HepG2 (cell line): Measurements from ENCODE around the gene HSD17B2. TPM values are rescaled to one million over a fixed set of nuclear protein-coding genes. Genes with fewer than 3 reads are reported as not detected.

Experiments used
- ARHGAP35 ChIP-seq: sonication (generic); formaldehyde crosslinking; IDR thresholded peaks from 2 replicates; pipeline ENCODE4 v1.9.0; 2022; ENCODE audit warnings: mild to moderate bottlenecking, inconsistent platforms, moderate library complexity, missing genetic modification reagents, borderline replicate concordance
- BCL6 ChIP-seq: IDR thresholded peaks from 2 replicates; pipeline ENCODE4 v1.6.1; 2016; ENCODE audit warnings: missing genetic modification reagents, missing compliant biosample characterization
- CREBL2 ChIP-seq: sonication (generic); formaldehyde crosslinking; IDR thresholded peaks from 2 replicates; pipeline ENCODE4 v1.8.1; 2023; ENCODE audit warnings: missing genetic modification reagents, mild to moderate bottlenecking, borderline replicate concordance
- GATAD2A ChIP-seq: IDR thresholded peaks from 2 replicates; pipeline ENCODE4 v1.6.1; 2016
- HMG20A ChIP-seq: IDR thresholded peaks from 2 replicates; pipeline ENCODE4 v1.6.1; 2016; ENCODE audit warnings: borderline replicate concordance
- HNRNPL ChIP-seq: fragments of 200-400 bp; formaldehyde crosslinking; IDR thresholded peaks from 2 replicates; pipeline ENCODE4 v1.6.1; 2017; ENCODE audit warnings: mild to moderate bottlenecking, low read depth, low read length
- IRF2 ChIP-seq: IDR thresholded peaks from 2 replicates; pipeline ENCODE4 v1.6.1; 2018; ENCODE audit warnings: missing genetic modification reagents, missing compliant biosample characterization
- KDM6A ChIP-seq: IDR thresholded peaks from 2 replicates; pipeline ENCODE4 v1.6.1; 2016; ENCODE audit warnings: low read depth
- KLF16 ChIP-seq, 2 experiments: sonication (generic) in 1 of 2; formaldehyde crosslinking in 1 of 2; IDR thresholded peaks; 2 replicates each; pipeline versions ENCODE4 v1.6.1 to v1.8.0; 2016 to 2023; ENCODE audit warnings: missing genetic modification reagents in 2 of 2, missing compliant biosample characterization in 1 of 2
- KMT2A ChIP-seq: sonication (generic); formaldehyde crosslinking; IDR thresholded peaks from 2 replicates; pipeline ENCODE4 v1.4.0; 2020; ENCODE audit warnings: missing genetic modification reagents
- MAFF ChIP-seq: IDR thresholded peaks from 2 replicates; pipeline ENCODE4 v1.6.1; 2011; ENCODE audit warnings: low read depth, low read length, improper control_type of control experiment
- MIXL1 ChIP-seq: IDR thresholded peaks from 2 replicates; pipeline ENCODE4 v1.6.1; 2016
- PATZ1 ChIP-seq: sonication (generic); formaldehyde crosslinking; IDR thresholded peaks from 2 replicates; pipeline ENCODE4 v1.4.0; 2020; ENCODE audit warnings: missing genetic modification reagents
- SNAPC2 ChIP-seq: sonication (generic); formaldehyde crosslinking; IDR thresholded peaks from 2 replicates; pipeline ENCODE4 v1.8.1; 2022; ENCODE audit warnings: mild to moderate bottlenecking, missing genetic modification reagents
- ZFP82 ChIP-seq: sonication (generic); formaldehyde crosslinking; IDR thresholded peaks from 2 replicates; pipeline ENCODE4 v1.5.1; 2020; ENCODE audit warnings: mild to moderate bottlenecking, missing genetic modification reagents, borderline replicate concordance
- ZNF10 ChIP-seq: sonication (generic); formaldehyde crosslinking; IDR thresholded peaks from 2 replicates; pipeline ENCODE4 v1.4.0; 2020; ENCODE audit warnings: mild to moderate bottlenecking, low read depth, missing genetic modification reagents, borderline replicate concordance
- ZNF274 ChIP-seq: sonication (generic); formaldehyde crosslinking; IDR thresholded peaks from 2 replicates; pipeline ENCODE4 v1.5.1; 2020; ENCODE audit warnings: mild to moderate bottlenecking, missing genetic modification reagents
- ZNF275 ChIP-seq: sonication (generic); formaldehyde crosslinking; IDR thresholded peaks from 2 replicates; pipeline ENCODE4 v1.8.0; 2022; ENCODE audit warnings: missing genetic modification reagents, mild to moderate bottlenecking, inconsistent platforms, borderline replicate concordance
- ZNF33B ChIP-seq: sonication (generic); formaldehyde crosslinking; IDR thresholded peaks from 2 replicates; pipeline ENCODE4 v1.5.1; 2020; ENCODE audit warnings: mild to moderate bottlenecking, missing genetic modification reagents
- ZNF431 ChIP-seq: sonication (generic); formaldehyde crosslinking; IDR thresholded peaks from 2 replicates; pipeline ENCODE4 v1.9.0; 2022; ENCODE audit warnings: missing genetic modification reagents, low read depth, mild to moderate bottlenecking, borderline replicate concordance
- ZNF460 ChIP-seq: sonication (generic); formaldehyde crosslinking; IDR thresholded peaks from 2 replicates; pipeline ENCODE4 v1.5.1; 2020; ENCODE audit warnings: missing genetic modification reagents, mild to moderate bottlenecking, borderline replicate concordance
- ZNF547 ChIP-seq: sonication (generic); formaldehyde crosslinking; IDR thresholded peaks from 2 replicates; pipeline ENCODE4 v1.5.1; 2020; ENCODE audit warnings: mild to moderate bottlenecking, missing genetic modification reagents
- ZNF710 ChIP-seq: sonication (generic); formaldehyde crosslinking; IDR thresholded peaks from 2 replicates; pipeline ENCODE4 v1.5.0; 2020; ENCODE audit warnings: mild to moderate bottlenecking, missing genetic modification reagents, borderline replicate concordance
- ZNF841 ChIP-seq: sonication (generic); formaldehyde crosslinking; IDR thresholded peaks from 2 replicates; pipeline ENCODE4 v1.8.1; 2023; ENCODE audit warnings: missing genetic modification reagents, borderline replicate concordance
- ZSCAN21 ChIP-seq: sonication (generic); formaldehyde crosslinking; IDR thresholded peaks from 2 replicates; pipeline ENCODE4 v1.8.0; 2022; ENCODE audit warnings: mild to moderate bottlenecking, missing genetic modification reagents, moderate library complexity, borderline replicate concordance
- polyA plus RNA-seq, 8 experiments: library from polyadenylated mRNA; depleted of rRNA in 3 of 8; stranded (reverse) in 7 of 8; unstranded in 1 of 8; fragments of >200 nt; fragmentation: Illumina TruSeq in 4 of 8; extraction: Trizol in 4 of 8; gene quantifications; 2 replicates each; pipeline versions ENCODE4 v1.2.1 to v1.2.3, GENCODE V29; 2011 to 2016; ENCODE audit warnings: low read depth in 4 of 8, missing spikeins in 1 of 8, mixed read lengths in 1 of 8; ENCODE audit not compliant: insufficient read depth in 1 of 8
- total RNA-seq, 5 experiments: library from RNA; depleted of rRNA; stranded (reverse); fragments of >200 nt; fragmentation: Illumina TruSeq; extraction: Trizol; gene quantifications; 2 replicates each; pipeline ENCODE4 v1.2.3, GENCODE V29; 2016; ENCODE audit warnings: low read depth in 1 of 5

HSD17B2 gene
- total and polyA plus RNA-seq, 2 of the 13 experiments (the other 11 are each of a cell fraction or from before 2014, with no cell fraction given): 26.3 to 69.3 TPM

GRCh38 chr16:82082543-82083244, 47.6 kb downstream of the HSD17B2 start (continued):
- TF ChIP-seq ZNF274 (no peak), PATZ1 (CRISPR knock-in tag) (peak; percentile 67), KDM6A (CRISPR knock-in tag) (peak; percentile 80), HNRNPL (no peak), KMT2A (CRISPR knock-in tag) (no peak), GATAD2A (peak; percentile 96), HMG20A (peak; percentile 100), IRF2 (CRISPR knock-in tag) (peak; percentile 96), ZNF10 (CRISPR knock-in tag) (no peak), ZFP82 (CRISPR knock-in tag) (no peak), ZNF547 (no peak; the same call in 1 of the 2 replicates), ARHGAP35 (CRISPR knock-in tag) (no peak), ZNF431 (peak; percentile 54; the same call in 1 of the 2 replicates), ZNF710 (CRISPR knock-in tag) (peak; percentile 42; the same call in 1 of the 2 replicates), ZNF33B (CRISPR knock-in tag) (no peak), CREBL2 (CRISPR knock-in tag) (no peak), ZNF275 (CRISPR knock-in tag) (0 out of 2 replicates have a peak, but pooled peaks have one; percentile 64), KLF16 (CRISPR knock-in tag; IDR thresholded peaks at IDR 0.05) (peak in 1 of 2 experiments; percentile 85; a peak in 2 of 4 replicates), BCL6 (CRISPR knock-in tag) (peak; percentile 99), ZSCAN21 (CRISPR knock-in tag) (peak; percentile 65; the same call in 1 of the 2 replicates), MIXL1 (CRISPR knock-in tag) (peak; percentile 97), ZNF460 (CRISPR knock-in tag) (no peak), SNAPC2 (peak; percentile 81; the same call in 1 of the 2 replicates), MAFF (no peak), ZNF841 (no peak)
